Colon (tissue), 2 donors: ENCODE results near the gene MS4A14.
A peak's percentile ranks its signal among the peaks of the same experiment; 100 is the strongest.
"Not testable (repeated sequence)": the region's sequence is repeated elsewhere in the genome, so short reads cannot be mapped to it uniquely, and the experiment has no call there.

Experiments used
- FAIRE-seq: peaks from 2 replicates; lab custom pipeline; 2012; peaks lifted over from hg19 to GRCh38; lab: Jason Lieb, UNC
- donor health status: control.
- donor health status: control.

MS4A14 gene, protein sequence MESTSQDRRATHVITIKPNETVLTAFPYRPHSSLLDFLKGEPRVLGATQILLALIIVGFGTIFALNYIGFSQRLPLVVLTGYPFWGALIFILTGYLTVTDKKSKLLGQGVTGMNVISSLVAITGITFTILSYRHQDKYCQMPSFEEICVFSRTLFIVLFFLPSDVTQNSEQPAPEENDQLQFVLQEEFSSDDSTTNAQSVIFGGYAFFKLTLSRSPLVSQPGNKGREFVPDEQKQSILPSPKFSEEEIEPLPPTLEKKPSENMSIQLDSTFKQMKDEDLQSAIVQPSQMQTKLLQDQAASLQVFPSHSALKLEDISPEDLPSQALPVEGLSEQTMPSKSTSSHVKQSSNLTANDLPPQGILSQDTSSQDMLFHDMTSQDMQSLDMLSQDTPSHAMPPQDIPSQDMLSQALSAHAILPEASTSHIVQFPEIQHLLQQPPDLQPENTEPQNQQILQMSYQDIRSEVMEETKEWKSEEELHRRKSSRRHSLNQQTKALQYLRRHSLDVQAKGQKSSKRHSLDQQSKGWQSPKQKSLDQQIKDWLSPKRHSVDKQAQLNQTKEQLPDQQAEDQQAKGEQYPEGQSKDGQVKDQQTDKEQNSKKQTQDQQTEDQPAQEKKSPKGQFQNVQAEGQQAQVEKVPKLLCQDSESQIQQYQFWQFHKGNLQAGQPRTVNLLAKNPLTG

DNA sequence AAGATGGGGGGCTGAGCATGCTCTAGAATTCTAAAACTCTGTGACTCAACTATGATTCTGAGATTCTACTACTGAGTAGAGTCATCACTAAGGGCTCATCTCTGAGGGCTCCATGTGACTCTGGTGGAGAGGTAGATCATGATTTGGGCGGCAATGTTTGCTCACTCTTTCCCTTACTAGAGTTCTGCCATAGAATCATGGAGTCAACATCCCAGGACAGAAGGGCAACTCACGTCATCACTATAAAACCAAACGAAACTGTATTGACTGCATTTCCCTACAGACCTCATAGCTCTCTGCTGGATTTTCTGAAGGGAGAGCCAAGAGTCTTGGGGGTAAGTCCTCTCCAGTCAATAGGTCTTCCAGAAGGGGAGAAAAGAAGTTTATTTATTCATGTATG lies at the start of gene MS4A14:
TSS of gene MS4A14 (plus strand) at position 78 of the 400 bp plus-strand sequence. CDS start at position 198, 120 bp downstream.
- FAIRE-seq: no peak

DNA sequence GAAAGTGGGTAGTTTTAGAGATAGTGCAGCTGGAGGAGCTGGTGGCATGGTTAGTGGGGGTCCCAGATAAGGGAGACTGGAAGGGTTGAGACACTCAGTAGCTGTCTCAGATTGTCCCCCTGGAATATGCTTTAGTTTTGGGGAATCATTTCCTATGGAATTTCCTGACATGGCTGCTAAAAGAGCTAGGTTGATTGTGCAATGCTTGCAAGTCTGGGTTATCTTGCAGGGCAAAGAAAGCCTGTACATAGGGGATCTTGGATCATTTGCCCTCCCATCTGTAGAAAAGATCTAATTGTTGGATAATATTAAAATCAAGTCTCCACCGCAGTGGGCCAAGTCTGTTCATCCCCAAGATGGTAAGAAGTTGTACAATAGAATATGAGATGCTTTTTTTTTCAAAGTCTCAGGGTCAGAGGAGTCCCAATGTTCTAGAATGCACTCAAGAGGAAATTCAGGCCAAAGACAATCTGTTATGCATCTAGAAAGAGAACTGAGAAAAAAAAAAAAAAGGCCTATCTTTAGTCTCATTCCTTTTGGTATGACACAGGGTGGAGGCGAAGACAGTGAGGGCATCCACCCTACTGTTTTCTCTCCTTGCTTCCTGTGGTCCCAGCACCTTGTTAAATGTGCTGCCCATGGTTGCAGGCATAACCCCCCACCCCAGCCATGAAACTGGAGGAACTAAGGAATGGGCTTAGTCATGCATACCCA lies 49.0 kb upstream of the MS4A14 start:
- FAIRE-seq: no peak

DNA sequence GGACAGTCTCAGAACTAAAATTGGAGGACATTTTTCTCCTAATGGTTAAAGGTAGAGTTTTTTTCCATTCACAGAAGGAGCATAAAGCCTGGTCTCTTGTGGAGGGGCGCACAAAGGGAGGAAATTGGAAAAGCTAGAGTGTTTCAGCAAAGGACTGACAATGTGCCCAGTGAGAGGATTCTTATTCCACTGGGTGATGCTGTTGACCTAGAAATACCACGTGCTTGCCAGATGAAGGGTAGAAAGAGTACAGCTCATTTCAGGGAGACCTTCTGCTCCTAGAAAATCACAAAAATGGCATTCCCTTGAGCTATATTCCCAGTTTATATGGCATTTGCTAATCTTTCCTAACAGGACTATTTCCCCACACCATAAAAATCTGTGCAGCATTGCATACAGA lies 48.1 kb upstream of the MS4A14 start:
- FAIRE-seq: no peak

DNA sequence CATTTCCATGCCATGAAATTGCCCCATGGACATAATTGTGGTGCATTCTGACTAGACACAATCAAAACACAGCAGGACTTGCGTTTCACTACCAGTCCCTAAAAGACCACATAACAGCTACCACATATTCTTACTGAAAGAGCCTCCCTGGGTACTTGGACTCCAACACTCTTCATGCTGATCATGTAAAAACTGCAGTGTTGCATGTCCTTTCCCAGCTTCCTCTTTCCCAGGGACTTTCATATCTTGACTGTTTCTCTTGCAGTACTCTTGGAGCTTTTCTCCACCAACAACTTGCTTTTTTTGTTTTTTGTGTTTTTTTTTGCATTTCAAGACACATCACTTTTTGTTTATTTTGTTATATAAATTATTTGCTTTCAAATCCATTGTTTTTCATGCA lies 46.3 kb upstream of the MS4A14 start:
- FAIRE-seq: no peak

DNA sequence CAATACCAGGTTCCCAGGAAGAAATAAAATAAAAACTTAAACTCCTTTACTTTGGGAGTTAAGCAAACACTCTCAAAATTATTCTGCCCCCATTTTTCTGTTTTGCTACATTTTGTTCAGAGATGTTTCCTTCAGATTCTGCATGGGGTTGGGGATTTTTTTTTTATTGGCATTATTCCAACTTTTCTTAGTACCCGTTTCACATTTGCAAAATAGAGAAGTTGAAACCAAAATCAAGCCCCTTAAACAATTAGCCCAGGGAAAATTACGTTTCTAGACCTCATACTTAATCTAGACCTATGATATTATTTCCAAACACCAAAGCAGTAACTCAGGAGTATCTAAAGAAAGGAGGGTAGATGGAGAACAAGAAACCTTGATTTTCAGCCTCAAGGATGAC lies 38.5 kb upstream of the MS4A14 start:
- no peak for FAIRE-seq

DNA sequence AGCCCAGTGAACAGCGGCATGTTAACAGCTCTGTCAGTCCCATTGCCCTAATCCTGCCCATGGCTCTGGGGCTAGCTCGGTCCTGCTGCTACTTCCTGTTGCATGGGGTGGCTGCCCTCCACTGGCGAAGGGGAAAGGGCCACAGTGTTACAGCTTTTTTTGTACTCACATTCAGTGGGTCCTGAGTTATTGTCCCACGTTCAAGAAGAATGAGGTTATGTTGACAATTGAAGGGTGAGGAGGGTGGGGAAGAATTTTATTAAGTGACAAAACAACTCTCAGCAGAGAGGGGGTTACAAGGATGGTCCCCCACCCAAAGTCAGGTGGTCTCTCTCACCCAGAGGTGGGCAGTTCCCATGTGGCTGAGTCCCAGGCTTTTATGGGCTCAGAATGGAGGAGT lies 35.6 kb upstream of the MS4A14 start:
- FAIRE-seq: no peak

DNA sequence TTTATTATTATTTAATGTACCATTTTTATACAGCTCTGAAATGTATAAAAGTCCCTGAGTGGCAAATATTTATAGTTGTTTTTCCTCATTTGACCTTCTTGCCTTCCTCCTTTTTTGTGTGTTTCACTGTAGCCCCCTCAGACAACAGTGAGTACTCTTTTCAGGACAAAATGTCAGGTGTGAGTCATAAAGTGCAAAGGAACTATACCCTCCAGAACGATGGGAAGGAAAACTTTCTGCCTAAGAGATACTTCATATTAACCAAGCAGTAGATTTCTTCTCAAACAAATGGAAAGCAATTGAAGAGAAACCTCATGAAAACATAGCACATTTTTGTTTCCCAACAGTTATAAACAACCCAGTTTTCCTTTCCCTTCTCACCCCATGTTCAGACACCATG lies 34.0 kb upstream of the MS4A14 start:
- no peak for FAIRE-seq

DNA sequence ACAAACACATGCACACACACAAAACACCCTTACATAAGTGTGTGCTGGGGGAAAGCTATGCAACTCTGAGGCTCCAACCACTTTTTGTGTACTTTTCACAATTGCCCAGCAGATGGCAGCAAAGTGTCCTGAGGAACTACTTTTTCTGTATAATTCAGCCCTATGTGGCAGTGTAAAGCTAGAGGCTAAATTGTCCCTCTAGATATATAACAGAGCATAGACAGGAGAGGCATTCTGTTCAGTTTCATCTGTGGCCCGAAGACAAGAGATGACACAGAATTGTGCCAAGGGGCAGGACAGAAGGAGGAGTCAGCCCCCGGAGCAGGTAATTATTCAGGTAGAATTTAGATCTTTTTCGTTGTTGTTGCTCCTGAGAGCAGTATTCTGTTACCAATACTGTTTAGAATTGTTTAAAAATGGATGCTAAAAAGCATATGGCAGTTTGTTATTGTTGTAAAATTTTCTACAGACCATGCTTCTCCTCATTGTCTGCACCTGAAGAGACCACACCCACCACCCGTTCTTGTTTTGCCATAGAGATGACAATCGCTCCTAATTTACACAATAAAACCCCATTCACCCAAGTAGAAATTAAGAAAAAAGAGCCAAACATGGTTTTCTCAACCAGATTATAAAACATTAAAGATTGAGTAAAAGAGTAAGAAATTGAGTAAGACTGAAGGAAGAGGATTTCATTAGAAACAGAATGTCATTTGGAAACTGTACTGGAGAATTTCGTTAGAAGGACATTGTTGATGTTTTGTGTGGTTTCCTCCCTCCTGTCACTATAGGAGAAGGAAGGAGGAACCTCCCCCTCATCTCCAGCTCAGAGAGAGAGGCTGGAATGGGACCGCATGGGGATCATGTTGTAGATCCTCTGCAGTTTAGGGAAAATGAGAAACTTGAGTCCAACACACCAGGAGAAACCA lies 32.5 kb upstream of the MS4A14 start:
- FAIRE-seq: peak; percentile 21

DNA sequence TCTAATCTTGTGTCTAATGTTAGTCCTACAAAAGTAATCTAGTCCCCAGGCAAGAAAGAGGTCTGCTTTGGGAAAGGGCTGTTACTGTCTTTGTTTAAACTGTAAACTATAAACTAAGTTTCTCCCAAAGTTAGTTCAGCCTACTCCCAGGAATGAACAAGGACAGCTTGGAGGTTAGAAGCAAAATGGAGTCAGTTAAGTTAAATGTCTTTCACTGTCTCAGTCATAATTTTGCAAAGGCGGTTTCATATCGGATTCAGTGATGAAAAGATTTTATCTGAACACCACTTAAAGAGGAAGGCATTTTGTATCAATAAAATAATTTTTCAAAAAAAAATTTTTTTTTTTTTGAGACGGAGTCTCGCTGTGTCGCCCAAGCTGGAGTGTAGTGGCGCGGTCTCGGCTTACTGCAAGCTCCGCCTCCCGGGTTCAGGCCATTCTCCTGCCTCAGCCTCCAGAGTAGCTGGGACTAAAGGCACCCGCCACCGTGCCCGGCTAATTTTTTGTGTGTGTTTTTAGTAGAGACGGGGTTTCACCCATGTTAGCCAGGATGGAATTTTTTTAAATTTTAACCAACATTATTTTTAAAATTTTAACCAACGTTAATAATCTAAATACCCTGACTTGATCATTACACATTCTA lies 29.9 kb upstream of the MS4A14 start:
- FAIRE-seq: not testable (repeated sequence)

DNA sequence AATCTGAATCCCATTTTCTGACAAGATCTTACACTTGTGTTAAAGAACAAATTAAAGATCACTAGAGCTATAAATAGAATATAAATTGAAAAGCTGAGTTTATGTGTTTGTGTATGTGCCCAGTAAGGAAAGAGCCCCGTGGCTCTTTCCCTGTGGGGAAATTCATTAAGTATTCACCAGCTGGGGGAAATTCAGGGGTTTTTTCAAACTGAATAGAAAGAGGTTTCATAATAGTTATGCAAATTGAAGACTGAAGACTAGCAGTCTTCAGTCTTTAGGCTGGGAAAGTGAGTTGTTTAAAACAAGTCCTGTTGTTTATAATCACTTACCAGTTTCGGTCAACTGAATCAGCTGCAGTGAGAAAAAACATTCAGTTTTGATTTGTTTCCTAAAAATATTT lies 29.2 kb upstream of the MS4A14 start:
- no peak for FAIRE-seq

DNA sequence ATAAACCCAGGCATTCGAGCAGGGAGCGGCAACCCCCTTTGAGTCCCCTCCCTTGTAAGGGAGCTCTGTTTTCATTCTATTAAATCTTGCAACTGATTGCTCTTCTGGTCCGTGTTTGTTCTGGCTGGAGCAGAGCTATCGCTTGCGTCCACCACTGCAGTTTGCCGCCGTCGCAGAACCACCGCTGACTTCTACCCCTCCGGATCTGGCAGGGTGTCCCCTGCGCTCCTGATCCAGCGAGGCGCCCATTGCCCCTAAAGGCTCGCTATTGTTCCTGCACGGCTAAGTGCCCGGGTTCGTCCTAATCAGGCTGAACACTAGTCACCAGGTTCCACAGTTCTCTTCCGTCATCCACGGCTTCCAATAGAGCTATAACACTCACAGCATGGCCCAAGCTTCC lies 28.4 kb upstream of the MS4A14 start:
- no peak for FAIRE-seq

DNA sequence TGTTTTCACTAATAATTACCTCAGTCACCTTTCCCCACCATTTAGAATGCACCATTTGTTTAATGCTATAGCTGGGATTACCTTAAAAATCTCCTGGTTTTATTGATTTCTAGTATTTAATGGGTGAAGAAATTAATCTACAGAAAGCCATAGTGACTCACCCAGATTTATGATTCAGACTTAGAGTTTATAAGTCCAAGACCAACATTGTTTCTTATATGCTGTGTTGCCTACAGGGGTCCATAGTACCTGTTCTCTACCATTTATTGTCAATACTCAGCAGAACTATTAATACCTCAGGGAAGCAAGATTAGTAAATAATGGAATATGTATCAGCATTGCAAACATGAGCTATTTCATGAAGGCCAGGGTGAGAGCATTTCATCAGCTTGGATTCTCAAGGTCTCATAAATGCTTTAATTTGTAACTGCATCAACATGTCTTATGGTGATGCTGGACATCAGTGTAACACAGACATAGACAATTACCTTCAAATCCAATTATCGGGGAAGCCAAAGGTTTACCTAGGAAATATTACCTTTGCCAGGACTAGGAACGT lies 25.9 kb upstream of the MS4A14 start:
- no peak for FAIRE-seq

DNA sequence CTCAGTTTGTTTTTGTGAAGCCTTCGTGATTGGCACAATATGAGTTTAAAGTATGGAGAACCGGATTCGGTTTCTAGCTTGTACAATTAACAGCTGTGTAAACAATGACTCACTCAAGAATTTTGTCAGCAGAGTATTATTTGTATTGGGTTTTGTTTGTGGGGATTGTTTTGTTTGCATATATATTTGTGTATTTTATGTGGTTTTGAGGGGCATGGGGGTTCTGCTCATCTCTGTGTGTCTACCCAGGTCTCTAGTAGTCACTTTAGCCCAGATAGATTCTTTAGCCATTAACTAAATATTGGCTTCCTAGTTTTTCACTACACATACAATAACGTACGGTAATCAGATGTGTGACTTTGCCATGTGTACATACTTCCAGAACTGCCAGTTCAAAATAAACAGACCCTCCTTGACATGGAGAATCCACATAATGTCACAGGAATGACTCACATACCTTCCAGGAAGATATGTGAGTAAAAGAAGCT lies 25.4 kb upstream of the MS4A14 start:
- FAIRE-seq: no peak

DNA sequence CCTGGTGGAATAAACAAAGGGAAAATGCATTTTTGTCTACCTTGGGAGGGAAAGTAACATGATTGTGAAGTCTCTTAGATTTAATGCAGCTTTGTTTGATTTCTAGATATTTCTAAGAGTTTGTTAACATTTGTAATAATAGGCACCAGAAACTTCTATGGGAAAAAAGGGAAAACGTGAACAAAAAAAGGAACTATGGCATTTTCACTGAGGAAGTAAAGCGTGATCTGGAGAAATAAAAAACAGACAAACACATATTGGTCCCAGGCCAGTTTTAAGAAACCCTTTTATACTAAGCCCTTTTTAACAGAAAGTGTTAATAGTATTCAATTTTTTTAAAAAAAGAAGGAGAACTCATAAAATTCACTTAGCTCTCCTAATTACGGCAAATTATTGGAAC lies 24.9 kb upstream of the MS4A14 start:
- FAIRE-seq: no peak

DNA sequence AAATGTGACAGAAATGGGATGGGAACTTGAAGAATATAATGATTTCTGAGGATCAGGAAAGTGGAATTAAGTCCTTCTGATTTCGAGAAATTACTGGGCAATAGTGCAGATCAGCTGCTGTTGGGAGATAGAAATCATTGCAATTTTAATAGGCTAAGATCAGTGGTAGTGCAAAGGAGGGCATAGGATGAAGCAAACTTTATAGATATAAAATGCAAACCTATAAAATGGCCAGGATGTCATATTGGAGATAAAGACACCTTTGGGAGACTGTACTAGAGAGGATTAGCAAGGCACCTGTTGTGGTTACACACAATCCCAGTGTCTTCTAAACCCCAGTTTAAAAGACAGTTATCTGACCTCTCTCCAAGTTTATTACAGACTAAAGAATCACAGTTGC lies 24.4 kb upstream of the MS4A14 start:
- FAIRE-seq: no peak

DNA sequence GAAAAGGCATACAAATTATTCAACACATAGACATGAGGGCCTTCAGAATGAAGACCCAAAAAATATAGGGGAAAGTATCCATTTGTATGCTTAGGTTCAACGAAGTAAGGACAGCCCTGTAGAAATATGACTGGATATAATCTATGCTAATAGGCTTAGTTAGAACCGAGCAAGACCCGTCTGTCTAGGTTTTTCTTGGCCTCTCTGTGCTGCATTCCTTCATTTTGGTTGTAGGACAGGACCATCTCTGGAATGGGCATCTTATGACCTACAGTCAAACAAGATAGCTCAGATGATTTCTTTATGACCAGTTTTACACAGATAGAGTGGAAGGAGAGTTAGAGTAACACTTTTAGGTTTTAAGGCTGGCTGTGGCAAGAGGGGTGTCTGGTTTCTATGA lies 23.5 kb upstream of the MS4A14 start:
- FAIRE-seq: no peak

DNA sequence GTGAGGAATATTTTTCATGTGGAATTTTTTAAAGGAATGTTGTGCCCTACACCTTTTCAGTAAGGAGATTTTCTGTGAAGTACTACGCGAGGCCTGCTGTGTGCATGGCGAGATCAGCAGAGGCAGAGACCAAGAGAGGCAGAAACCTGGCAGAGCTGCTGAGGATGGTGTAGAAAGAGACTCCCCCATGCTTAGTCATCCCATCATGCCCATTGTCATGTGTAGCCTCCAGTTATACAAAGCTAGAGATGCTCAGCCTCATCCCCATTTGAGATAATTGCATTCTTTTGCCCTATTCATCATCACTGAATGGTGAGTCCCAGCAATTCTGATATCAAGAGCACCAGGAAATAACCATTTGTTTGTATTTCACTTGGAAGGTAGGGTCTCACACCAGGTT lies 20.9 kb upstream of the MS4A14 start:
- FAIRE-seq: no peak

DNA sequence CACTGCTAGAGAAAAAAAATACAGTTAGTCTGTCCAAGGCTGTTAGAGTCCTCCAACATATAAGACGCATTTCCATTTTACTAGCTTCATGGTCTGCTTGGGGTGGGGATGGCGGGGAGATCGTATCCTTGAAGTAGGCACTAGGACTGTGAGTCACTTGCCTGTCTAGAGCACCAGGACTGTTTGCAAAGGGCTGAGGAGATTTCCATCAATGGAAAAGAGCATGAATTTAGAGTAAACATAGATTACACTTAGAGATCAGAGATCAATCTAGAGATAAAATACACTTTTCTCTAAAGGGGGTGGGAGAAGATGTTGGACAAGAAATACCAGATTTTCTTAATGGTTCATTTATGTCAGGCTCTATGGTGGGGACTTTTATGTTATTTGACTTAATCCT lies 19.7 kb upstream of the MS4A14 start:
- no peak for FAIRE-seq

DNA sequence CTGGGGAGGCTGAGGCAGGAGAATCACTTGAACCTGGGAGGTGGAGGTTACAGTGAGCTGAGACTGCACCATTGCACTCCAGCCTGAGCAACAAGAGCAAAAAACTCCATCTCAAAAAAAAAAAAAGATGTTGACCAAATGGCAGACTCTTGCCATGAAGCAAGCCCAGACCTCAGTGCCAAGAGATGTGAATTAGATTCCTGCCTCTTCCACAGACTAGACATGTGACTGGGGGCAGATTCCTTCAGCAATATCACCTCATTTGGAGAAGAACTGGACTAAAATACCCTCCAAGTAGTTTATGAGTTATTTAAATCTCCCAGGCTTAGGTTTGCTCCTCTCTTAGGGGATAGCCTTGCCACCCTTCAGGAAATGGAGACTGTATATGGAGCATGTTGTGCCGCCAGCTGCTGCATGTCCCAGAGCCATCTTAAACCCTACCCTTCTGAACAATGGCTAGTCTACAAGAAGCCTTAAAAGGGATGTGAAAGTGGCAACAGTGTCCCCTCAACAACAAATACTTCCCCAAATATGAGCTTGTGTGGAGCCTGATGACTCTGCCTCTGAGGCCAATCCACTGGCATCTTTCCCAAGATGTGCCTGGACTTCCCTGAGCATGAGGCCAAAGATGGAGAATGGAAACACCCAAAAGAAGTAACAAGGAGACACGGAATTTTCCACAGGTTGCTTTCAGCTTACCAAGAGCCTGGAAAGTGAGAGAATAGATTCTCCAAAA lies 18.7 kb upstream of the MS4A14 start:
- no peak for FAIRE-seq

DNA sequence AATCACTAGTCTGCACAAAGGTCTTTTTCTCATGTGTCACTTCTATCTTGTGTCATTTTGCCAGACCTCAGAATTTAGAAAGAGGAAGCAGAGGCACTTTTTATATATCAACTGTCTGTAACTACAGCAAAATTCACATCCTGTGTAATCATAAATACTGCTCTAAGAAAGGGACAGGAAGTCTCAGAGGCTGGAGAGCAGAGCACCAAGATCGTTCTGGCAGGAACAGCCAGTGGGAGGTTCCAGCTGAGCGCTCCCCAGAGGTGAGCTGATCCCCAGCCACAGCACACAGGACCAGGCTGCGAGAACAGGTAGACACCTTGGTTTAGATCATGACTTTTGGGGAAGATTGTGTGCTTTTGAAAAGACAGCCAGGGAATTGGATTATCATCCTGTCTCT lies 17.9 kb upstream of the MS4A14 start, which contains the start of gene MS4A7:
TSS of gene MS4A7 (plus strand) at position 179 of the 400 bp plus-strand sequence. CDS start 4,610 bp downstream, outside the sequence.
- no peak for FAIRE-seq
